Caki2 (cell line): ENCODE results near the gene IREB2. TPM values are rescaled to one million over a fixed set of nuclear protein-coding genes. Genes with fewer than 3 reads are reported as not detected.

Experiments used
- DNase-seq: peaks from one replicate; pipeline ENCODE4 v3.0.0-alpha.2; 2015; ENCODE audit warnings: low read depth
- in situ Hi-C: cut with HindIII; loops from 2 replicates; pipeline ENCODE4 v1.10.0; 2016; ENCODE audit warnings: low sequenced_read_pairs, low pct_unique_long_range_greater_than_20kb, mixed read lengths
- total RNA-seq: library from RNA; depleted of rRNA; stranded (reverse); fragments of >200 nt; shearing (Covaris generic); gene quantifications from 2 replicates; pipeline ENCODE4 v1.2.3, GENCODE V29; 2014; ENCODE audit warnings: low replicate concordance

Gene IREB2
- total RNA-seq, 1 experiment from 2014 or later = 10.9 TPM

DNA sequence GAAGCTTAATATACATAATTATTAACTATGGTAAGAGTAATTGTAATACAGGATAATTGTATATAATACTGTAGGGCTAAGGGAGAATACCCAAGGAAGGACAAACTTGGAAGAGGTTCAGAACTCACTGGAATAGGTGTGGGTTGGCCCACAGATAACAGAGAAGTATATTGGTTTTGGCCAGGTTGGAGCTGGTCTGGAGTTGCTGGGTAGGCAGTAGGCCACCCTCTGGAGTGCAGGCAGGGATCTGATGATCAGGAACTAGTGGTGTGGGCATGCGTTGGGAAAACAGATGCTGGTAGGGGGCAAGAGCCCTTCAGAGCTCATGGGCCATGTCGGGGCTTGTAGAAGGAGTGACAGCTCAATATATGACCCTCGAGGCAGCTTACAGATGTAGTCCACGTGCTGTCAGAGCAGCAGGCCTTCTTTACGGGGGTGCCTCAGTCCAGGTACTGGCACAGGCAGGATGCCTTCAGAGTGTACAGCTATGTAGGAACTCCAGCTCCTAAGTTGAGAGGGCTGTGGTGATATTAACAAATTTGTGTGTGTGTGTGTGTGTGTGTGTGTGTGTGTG lies 12.4 kb downstream of the IREB2 start:
- in situ Hi-C loops = no loop called here
- no peak for DNase-seq

DNA sequence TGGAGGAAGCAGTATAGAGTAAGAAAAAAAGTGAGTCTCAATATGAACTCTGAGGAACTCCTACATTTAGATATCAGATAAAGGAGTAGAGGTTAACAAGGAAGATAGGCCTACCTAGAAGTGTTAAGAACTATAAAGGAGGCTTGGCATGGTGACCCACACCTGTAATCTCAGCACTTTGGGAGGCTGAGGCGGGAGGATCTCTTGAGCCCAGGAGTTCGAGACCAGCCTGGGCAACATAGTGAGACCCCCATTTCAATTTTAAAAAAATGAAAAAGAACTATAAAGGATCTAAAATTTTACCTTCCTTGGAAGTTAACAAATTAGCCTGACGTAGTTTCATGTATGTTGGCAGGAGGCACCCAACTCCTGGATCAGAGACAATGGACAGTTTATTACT lies 14.5 kb downstream of the IREB2 start:
- in situ Hi-C loops = no loop called here
- no peak for DNase-seq

DNA sequence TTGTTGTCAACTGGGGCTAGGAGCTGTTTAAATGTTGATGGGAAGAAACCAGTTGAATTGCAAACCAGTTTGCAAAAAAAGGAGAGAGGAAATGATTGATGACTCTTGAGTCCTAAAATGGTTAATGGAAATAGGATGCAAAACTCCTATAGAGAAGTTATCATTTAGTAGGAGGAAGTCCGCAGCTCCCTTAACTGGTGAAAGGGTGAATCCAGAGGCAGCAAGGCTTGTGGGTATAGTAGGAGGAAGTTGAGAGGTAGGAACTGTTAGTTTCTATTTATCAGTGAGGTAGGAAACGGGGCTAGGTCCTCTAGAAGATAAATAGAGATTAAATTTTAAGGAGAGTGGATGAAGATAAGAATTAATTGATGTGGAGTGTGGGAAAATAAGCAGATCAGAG lies 15.4 kb downstream of the IREB2 start:
- no peak for DNase-seq
- in situ Hi-C loops = no loop called here

DNA sequence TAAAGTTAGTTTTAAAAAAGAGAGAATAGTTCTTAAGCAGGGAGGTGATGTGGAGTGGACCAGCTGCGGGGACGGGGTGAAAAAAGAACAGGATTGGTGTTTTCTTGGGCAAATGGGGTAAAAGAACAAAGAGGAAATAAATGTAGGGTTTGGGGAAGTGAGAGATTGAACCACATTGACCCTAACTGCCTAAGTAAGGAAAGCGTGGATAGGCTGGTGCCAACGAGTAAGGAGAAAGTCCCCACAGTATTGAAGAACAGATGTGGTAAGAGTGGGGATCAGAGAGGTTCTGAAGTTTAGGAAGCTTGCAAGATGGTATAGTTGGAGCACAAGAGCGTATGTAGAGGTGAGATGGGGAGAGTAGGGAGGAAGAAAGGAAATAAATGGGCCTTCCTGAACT lies 17.0 kb downstream of the IREB2 start:
- in situ Hi-C loops = no loop called here

DNA sequence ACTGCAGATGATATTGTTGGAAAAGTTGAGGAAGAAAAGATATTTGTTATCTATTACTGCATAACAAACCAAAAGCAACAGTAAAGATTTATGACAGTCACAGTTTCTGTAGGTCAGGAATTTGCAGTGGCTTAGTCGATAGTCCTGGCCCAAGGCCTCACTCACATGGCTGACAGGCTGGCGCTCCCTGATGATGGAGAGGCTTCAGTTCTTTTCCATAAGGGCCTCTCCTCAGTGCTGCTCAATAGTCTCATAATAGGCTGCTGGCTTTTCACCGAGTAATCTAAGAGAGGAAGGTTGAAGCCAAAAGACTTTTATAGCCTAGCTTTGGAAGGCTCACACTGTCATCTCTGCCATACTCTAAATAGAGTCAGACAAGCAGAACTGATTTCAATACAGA lies 17.7 kb downstream of the IREB2 start:
- in situ Hi-C loops = no loop called here
- peak; percentile 32 for DNase-seq

More for the DNA sequence above, 17.0 kb downstream of the IREB2 start:
- DNase-seq = no peak

DNA sequence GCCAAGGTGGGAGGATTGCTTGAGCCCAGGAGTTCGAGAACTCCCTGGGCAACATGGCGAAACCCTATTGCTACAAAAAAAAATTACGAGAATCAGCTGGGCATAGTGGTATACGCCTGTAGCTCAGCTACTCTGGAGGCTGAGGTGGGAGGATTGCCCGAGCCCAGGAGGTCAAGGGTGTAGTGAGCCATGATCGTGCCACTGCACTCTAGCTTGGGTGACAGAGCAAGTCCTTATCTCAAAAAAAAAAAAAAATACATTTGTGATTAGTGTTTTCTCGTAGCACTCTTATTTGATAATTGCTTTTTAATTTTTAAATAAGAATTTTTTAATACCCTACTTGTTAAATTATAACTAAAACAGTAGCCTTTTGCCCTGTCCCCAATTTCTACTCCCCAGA lies 18.4 kb downstream of the IREB2 start:
- DNase-seq = no peak
- in situ Hi-C loops = no loop called here

DNA sequence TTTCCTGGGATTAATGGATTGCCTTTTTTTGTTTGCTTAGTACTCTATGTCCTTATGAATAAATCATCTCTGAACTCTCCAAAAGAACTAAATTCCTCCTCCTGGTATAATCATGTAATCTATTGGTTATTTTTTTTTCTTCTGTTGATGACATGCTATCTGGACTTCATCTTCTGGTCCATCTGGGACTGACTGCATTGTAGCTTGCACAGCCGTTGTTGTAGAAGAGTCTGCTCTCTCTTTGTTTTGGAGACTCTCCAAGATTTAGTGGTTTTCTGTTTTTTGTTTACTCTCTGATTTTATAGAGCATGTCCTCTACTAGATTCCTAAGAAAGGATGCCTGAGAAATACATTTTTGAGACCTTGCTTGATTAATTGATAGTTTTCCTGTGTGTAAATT lies 19.1 kb downstream of the IREB2 start:
- peak; percentile 44 for DNase-seq

DNA sequence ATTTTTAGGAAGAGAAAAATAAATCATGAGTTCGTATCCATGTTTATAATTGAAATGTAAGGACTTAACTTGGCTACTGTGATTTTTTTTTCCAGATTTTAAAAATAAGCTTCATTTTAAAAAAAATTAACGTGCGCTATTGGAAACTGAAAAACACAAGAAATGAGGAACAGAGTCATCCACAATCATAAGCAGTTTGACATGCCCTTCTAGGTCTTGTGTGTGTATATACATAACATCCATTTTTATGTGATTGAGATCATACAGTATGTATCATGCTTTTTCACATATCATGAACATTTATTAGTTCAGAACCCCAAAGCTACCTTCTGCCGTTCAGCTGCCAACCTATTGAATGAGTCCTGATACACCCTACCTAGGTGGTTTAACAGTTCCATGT lies 22.7 kb downstream of the IREB2 start:
- in situ Hi-C loops = no loop called here
- no peak for DNase-seq

More for the DNA sequence above, 19.1 kb downstream of the IREB2 start:
- in situ Hi-C loops = no loop called here

DNA sequence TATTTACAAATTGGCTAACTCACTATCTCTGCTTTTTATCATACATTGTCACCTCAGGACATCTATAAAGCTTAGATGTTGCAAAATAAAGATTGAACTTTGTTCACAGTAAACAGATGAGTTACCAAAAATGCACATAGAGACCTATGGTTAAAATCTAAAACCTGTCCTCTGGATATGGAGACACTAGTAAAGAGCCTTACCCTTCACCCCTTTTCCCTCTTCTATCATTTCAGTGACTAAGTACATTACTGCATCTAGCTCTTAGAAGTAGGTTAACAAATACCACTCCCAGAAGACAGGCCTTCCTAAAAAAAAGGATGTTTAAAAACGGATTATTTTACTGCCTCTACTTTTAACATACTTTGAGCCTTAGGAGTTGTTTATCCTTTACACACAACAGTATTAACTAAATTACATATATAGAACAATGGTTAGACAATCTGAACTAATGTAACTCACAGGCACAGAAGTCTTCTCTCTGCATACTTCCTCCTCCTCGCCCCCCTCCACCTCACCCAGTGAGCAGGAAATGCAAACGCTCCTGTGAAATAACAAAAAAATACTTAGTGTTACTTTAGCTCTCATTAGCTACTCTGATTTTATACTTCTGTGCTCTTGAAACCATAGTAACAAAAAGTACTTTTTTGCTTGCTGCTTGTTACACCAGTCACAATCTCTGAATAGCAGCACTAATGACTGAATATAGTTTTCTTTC lies 23.3 kb downstream of the IREB2 start:
- no peak for DNase-seq
- in situ Hi-C loops = no loop called here

DNA sequence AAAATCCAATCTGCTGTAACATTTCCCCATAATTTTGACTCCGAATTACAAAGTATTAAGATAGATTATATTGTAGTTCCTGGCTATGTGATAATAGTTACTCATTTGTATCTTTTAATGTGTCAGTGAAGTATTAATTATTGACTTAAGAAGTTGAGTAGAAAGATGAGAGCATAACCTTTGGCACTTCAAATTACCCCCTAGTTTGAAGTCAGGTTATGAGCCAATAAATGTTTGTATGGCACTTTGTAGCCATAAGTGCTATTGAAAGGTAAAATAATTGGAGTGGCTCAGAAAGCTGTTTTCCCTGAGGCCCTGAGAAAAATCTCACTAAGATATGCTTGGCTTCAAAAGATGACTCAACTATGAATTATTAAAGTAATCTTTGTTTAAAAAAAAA lies 31.0 kb downstream of the IREB2 start:
- no peak for DNase-seq
- in situ Hi-C loops = no loop called here

DNA sequence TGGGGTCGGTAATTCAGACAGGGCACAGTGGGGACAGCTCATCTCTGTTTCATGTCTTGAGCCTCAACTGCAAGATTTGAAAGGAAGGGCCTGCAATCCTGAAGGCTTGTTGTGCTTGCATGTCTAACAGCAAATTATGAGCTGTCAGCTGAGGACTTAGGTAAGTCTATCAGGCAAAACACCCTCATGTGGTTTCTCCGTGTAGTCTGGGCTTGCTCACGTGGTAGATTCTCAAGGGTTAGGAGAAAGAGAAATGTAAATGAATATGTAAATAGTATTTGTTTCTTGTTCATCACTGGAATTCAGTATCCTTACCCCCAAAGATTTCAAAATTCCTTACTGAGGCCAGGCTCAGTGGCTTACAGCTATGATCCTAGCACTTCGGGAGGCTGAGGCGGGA lies 39.3 kb downstream of the IREB2 start:
- DNase-seq = no peak
- in situ Hi-C loops = no loop called here

DNA sequence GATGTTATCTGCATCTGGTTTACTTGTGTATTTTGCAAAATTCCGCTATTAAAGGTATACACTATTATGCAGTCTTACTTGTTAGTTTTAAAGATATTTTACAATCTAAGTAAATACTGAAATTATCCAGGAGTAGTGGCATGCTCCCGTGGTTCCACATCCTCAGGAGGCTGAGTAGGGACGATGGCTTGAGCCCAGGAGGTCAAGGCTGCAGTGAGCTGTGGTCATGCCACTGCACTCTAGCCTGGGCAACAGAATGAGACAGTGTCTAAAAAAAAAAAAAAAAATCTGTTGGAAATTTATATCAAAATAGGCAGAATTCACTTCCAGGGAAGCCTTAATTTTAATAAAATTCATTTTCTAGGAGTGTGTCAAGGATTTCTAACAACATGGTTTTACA lies 41.6 kb downstream of the IREB2 start:
- in situ Hi-C loops = no loop called here

DNA sequence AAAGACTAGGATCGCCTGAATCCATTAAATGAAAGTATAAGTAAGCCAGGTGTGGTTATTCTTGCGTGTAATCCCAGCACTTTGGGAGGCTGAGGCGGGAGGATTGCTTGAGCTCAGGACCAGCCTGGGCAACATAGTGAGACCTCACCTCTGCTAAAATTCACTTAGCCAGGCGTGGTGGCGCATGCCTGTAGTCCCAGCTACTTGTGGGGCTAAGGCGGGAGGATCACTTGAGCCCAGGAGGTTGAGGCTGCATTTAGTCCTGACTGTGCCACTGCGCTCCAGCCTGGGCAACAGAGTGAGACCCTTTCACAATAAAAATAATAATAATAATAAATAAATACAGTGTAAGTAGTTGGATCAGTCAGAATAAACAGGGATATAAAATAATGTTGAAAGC lies 43.9 kb downstream of the IREB2 start:
- in situ Hi-C loops = no loop called here
- no peak for DNase-seq

More for the DNA sequence above, 41.6 kb downstream of the IREB2 start:
- DNase-seq = no peak

DNA sequence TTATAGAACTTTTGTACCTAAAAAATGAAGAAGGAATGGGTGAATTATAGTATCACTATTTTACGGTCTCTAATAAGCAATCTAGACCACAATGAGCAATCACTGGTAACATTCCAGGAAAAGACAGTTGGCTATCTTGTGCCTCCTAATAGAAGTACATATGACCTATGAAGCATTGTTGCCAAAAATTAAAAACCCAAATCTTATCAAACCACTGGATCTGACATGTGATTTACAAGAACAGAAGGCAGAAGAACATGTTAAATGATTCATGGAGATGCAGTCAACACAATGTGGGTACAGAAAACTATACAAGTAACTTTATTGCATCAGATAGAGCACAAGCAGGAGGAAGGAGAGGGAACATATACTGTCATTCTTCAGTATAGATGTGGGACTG lies 54.9 kb downstream of the IREB2 start:
- no peak for DNase-seq
- in situ Hi-C loops = no loop called here

DNA sequence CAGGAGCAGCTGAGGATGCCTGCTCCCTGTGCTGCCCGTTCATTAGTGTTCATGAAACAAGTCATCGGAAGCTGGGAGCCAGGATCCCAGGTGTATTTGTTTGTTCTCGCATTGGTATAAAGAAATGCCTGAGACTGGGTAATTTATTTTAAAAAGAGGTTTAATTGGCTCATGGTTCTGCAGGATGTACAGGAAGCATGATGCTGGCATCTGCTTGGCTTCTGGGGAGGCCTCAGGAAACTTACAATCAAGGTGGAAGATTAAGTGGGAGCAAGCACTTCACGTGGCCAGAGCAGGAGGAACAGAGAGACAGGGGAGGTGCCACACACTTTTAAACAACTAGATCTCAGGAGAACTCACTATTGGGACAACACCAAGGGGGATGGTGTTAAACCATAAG lies 63.8 kb downstream of the IREB2 start:
- in situ Hi-C loops = no loop called here

DNA sequence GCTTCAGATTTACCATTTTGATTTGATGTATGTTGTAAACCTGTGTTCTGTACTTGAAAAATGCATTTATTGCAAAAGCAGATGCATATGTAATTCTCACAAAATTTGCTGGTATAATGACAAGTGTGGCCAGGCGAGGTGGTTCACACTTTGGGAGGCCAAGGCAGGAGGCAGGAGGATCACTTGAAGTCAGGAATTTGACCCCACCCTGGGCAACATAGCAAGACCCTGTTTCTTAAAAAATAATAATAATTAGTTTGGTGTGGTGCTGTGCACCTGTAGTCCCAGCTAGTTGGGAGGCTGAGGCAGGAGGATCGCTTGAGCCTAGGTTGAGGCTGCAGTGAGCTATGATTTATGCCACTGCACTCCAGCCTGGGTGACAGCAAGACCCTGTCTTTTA lies 64.6 kb downstream of the IREB2 start:
- DNase-seq = no peak

More for the DNA sequence above, 63.8 kb downstream of the IREB2 start:
- DNase-seq = no peak

DNA sequence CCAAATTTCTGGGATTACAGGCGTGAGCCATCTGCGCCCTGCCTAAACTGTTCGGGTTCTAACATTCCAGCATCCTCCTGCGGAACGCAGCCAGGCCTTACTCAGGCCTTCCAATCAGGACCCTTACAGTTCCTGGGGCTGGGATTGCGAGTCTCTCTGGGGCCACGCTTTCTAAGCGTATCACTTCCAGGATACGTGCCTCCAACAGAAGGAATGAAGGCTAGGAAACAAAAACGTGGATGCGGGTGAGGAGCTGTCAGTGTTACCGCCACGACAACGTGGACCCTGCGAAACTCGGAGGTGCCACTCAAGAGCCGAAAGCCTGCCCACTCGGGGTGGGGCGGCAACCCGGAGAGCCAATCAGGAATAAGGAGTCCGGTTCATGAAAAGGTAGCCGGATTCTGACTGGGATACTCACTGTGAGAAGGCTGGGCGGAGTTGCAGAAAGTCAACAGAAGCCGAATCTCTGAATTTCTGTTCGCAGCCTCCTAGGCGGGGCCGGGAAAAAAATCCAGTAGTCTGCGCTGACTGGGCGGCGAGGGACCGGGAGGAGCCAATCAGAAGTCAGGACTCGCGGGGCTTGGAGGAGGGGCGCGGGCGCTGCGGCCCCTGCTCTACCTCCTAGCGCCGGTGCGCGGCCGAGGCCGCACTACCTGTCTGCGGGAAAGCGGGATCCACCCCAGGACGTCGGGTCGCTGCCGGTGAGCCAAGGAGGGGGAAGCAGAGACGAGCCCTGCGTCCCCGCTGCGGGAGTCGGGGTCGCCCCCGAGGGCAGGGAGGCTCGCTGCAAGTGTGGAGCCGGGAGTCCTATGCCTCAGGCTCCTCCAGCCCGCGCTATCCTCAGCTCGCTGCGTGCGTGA lies 69.2 kb downstream of the IREB2 start, which contains the start of gene HYKK:
TSS of gene HYKK (plus strand) at position 607 of the 860 bp plus-strand sequence. CDS start 5,512 bp downstream, outside the sequence.
- peak; percentile 97 for DNase-seq
- in situ Hi-C loops = no loop called here

More for the DNA sequence above, 64.6 kb downstream of the IREB2 start:
- in situ Hi-C loops = no loop called here

DNA sequence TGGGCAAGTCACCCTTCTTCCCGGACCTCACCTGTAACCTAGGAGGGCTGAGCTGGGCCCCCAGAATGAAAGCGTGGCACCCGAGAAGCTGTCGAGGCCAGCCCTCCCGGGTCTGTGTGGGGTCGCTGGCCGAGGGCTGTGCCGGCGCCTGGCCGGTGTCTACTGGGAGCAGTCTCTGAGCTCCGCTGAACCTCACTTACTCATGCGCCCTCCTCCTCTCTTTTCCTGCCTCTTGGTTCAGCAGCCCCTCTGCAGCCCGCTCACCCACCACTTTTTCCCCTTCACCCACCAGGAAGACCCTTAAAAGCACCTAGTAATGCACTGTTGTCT lies 69.8 kb downstream of the IREB2 start:
- no peak for DNase-seq
- in situ Hi-C loops = no loop called here

DNA sequence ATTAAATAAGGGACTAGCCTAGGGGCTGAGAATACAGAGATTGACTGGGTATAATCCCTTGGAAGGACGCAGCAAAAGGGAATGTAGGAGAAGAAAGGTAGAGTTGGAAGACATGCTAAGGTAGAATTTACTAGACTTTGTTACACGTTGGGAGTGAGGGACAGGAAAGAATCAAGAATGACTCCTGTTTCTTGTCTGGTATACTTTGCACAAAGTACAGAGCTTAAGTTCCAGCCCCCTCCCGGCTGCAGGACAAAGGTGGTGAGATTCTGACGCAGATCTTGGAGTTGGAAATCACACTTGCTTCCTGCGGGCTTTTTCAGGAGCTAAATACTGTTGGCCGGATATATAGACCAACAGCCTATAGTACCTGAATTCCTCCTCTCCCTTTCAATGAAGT lies 70.3 kb downstream of the IREB2 start:
- no peak for DNase-seq
- in situ Hi-C loops = no loop called here
